Parathyroid adenoma (tissue), 2 donors: ENCODE measurements around the gene SEC14L5.
"Not testable (repeated sequence)": the region's sequence is repeated elsewhere in the genome, so short reads cannot be mapped to it uniquely, and the experiment has no call there.

Experiments used
- H2AFZ ChIP-seq: fragments of 300-600 bp; sonication (generic); one replicate; pipeline ENCODE4 v1.7.0; 2017; ENCODE audit warnings: antibody characterized with exemption, mild to moderate bottlenecking
- H3K27ac ChIP-seq: fragments of 300-600 bp; sonication (generic); one replicate; pipeline ENCODE4 v1.7.0; 2017
- H3K27me3 ChIP-seq: fragments of 300-600 bp; sonication (generic); one replicate; pipeline ENCODE4 v1.7.0; 2017; ENCODE audit warnings: low read length; ENCODE audit not compliant: control insufficient read depth, insufficient read depth
- H3K36me3 ChIP-seq: fragments of 300-600 bp; sonication (generic); one replicate; pipeline ENCODE4 v1.7.0; 2017; ENCODE audit warnings: low read length; ENCODE audit not compliant: control insufficient read depth, insufficient read depth
- H3K4me1 ChIP-seq: fragments of 300-600 bp; sonication (generic); one replicate; pipeline ENCODE4 v1.7.0; 2017; ENCODE audit warnings: control low read depth
- H3K4me2 ChIP-seq: fragments of 300-600 bp; sonication (generic); one replicate; pipeline ENCODE4 v1.7.0; 2017; ENCODE audit warnings: low read length
- H3K4me3 ChIP-seq: fragments of 300-600 bp; sonication (generic); one replicate; pipeline ENCODE4 v1.7.0; 2017; ENCODE audit warnings: low read depth, low read length
- H3K79me2 ChIP-seq: fragments of 300-600 bp; sonication (generic); one replicate; pipeline ENCODE4 v1.7.0; 2017; ENCODE audit warnings: control low read depth
- H3K9ac ChIP-seq: fragments of 300-600 bp; sonication (generic); one replicate; pipeline ENCODE4 v1.7.0; 2017; ENCODE audit warnings: mild to moderate bottlenecking
- H3K9me3 ChIP-seq: fragments of 300-600 bp; sonication (generic); one replicate; pipeline ENCODE4 v1.7.0; 2017; ENCODE audit warnings: low read length; ENCODE audit not compliant: control insufficient read depth
- TF ChIP-seq, protein P1 (sequence below): fragments of 300-600 bp; sonication (generic); IDR thresholded peaks from one replicate; pipeline ENCODE4 v1.7.0; 2017; ENCODE audit warnings: antibody characterized with exemption, mild to moderate bottlenecking
- donor health status: primary hyperparathyroidism.

SEC14L5 gene

DNA sequence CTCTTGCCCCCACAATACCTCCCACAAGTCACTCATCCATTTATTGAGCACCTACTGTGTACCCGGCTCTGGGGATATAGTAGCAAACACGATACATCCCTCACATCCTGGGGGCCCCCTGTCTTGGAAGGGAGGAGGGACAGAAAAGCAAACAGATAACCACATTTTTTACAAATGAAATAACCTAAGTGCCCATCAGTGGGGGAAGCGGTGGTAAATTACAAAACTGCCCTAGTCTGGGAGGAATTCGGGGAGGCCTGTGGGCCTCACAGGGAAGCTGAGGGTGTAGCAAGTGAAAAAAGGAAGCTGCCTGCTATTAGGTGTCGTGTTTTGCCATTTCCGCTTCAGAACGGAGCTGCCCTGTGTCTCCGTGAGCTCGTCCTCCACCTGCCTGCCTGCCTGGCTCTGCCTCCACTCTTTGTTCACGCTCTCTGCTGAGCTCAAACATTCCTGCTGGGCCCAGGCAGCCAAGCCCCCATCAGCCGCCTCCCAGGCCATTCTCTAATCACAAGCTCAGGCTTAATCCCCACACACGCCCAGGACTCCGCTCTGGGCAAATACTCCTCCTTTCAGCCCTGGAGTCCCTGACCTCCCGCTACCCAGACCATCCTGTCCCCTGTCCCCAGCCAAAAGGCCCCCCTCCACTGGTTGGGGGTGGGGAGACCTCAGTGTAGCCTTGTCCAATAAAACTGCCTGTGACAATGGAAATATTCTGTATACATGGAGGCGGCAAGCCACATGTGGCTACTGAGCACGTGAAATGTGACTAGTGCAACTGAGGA lies 10.2 kb upstream of the SEC14L5 start:
- no peaks in the 10 kb centered on the region for H3K79me2 ChIP-seq
- H3K36me3 ChIP-seq: no peaks in the 10 kb centered on the region
- H3K27me3 ChIP-seq: no peaks in the 10 kb centered on the region
- TF ChIP-seq, protein P1, sequence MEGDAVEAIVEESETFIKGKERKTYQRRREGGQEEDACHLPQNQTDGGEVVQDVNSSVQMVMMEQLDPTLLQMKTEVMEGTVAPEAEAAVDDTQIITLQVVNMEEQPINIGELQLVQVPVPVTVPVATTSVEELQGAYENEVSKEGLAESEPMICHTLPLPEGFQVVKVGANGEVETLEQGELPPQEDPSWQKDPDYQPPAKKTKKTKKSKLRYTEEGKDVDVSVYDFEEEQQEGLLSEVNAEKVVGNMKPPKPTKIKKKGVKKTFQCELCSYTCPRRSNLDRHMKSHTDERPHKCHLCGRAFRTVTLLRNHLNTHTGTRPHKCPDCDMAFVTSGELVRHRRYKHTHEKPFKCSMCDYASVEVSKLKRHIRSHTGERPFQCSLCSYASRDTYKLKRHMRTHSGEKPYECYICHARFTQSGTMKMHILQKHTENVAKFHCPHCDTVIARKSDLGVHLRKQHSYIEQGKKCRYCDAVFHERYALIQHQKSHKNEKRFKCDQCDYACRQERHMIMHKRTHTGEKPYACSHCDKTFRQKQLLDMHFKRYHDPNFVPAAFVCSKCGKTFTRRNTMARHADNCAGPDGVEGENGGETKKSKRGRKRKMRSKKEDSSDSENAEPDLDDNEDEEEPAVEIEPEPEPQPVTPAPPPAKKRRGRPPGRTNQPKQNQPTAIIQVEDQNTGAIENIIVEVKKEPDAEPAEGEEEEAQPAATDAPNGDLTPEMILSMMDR: no peak
- H2AFZ ChIP-seq: no peak overlapping the region
- no peak overlapping the region for H3K4me3 ChIP-seq
- H3K4me2 ChIP-seq: no peak overlapping the region
- no peak overlapping the region for H3K27ac ChIP-seq
- H3K9ac ChIP-seq: no peak overlapping the region
- H3K9me3 ChIP-seq: no peaks in the 10 kb centered on the region
- peaks cover 20% of the 10 kb centered on the region for H3K4me1 ChIP-seq

DNA sequence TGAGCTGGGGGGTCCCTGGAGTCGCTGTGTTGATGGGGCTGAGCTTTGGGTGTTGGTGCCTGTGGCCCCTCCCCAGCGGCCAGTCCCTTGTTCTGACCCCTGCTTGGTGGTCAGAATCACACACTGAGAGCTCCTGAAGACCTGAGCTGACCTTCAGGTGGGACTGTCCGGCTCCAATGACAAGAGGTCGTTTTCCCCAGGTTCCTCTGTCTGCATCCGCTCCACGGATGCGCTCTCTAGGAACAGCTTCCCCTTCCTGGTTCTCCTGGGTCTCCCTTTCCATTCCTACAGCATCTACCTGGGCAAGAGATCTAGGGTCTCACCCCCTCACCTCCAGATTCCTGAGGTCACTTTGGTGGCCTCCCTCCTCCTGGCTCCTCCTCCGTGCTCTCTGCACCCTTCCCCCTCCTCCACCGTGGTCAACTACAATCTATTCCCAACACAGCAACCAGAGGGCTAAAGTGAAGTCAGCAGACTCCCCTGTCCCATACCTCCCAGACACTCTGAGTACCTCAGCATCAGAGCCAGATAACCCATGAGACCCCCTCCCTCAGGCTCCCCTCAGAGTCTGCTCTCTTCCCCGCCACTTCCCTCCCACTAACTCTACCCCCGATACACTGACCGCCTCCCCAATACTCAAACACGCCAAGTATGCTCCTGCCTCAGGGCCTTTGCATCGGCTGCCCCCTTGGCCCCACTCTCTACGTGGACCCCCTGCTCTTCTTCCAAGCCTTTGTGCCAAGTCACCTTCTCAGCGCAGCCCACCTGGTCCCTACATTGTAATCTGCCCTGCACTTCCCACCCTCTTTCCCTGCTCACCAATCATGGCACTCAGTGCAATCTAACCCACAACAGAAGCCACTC lies 9.0 kb upstream of the SEC14L5 start:
- no peak overlapping the region for H2AFZ ChIP-seq
- peaks cover 19% of the 10 kb centered on the region for H3K4me1 ChIP-seq
- no peak overlapping the region for H3K4me3 ChIP-seq
- H3K9ac ChIP-seq: no peak overlapping the region
- no peak overlapping the region for H3K27ac ChIP-seq
- no peaks in the 10 kb centered on the region for H3K9me3 ChIP-seq
- H3K79me2 ChIP-seq: no peaks in the 10 kb centered on the region
- no peak overlapping the region for H3K4me2 ChIP-seq
- TF ChIP-seq, protein P1: no peak
- H3K36me3 ChIP-seq: no peaks in the 10 kb centered on the region
- H3K27me3 ChIP-seq: no peaks in the 10 kb centered on the region

DNA sequence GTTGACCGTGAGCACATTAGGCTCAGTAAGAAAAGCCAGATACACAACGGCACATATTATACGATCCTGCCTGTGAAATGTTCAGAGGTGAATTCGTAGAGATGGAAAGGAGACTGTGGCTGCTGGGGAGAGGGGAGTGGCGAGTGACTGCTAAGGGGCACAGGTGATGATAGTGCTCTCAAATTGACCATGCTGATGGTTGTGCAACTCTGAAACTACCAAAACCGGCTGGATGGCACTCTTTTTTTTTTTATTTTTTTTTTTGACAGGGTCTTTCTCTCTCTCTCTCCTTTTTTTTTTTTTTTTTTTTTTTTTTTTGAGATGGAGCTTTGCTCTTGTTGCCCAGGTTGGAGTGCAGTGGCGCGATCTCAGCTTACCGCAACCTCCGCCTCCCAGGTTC lies 8.1 kb upstream of the SEC14L5 start:
- Histone ChIP-seq H3K4me2 (no peak overlapping the region), H3K4me3 (no peak overlapping the region), H3K9me3 (no peaks in the 10 kb centered on the region), H3K4me1 (peaks cover 10% of the 10 kb centered on the region), H3K79me2 (no peaks in the 10 kb centered on the region), H3K27ac (no peak overlapping the region), H3K9ac (no peak overlapping the region), H3K36me3 (no peaks in the 10 kb centered on the region), H2AFZ (no peak overlapping the region), H3K27me3 (no peaks in the 10 kb centered on the region)
- TF ChIP-seq, protein P1: no peak

DNA sequence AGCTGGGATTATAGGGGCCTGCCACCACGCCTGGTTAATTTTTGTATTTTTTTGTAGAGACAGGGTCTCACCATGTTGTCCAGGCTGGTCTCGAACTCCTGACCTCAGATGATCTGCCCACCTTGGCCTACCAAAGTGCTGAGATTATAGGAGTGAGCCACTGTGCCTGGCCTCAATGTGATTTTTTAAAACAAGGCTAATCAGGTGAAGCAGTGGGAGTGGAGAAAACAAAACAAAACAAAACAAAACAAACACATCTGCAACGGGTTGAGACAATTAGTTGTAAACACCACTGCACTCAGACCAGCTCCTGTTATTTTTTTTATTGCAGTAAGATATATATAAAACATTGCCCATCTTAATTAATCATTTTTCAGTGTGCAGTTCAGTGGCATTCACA lies 6.5 kb upstream of the SEC14L5 start:
- not testable (repeated sequence) for H3K4me3 ChIP-seq, H3K27me3 ChIP-seq, H2AFZ ChIP-seq, H3K4me2 ChIP-seq, H3K9me3 ChIP-seq, H3K79me2 ChIP-seq, H3K27ac ChIP-seq, H3K36me3 ChIP-seq, H3K9ac ChIP-seq, H3K4me1 ChIP-seq

DNA sequence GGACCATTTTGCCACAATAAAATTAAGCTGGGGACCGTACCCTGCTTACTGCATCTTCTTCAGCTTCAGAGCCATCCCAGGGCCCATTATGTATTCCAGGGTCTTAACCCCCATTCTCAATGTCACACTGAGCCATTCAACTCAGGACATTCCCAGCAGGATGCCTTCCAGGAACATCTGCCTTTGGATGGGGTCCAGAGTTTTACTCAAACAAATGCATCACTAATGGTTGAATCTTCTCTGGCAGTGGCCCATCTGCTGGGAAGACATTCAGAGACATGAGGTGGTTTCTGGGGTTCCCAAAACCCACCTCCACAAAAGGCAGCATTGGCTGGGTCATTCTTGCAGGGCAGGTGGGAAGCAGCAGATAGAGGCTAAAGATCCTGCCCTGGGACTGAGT lies 3.4 kb upstream of the SEC14L5 start:
- Histone ChIP-seq H3K27me3 (no peaks in the 10 kb centered on the region), H3K9ac (no peak overlapping the region), H3K27ac (no peak overlapping the region), H3K4me3 (no peak overlapping the region), H3K4me2 (no peak overlapping the region), H3K9me3 (no peaks in the 10 kb centered on the region), H2AFZ (no peak overlapping the region), H3K4me1 (no peaks in the 10 kb centered on the region), H3K79me2 (no peaks in the 10 kb centered on the region), H3K36me3 (no peaks in the 10 kb centered on the region)
- TF ChIP-seq, protein P1: no peak
